ENCODE data around the gene ALS2. TPM values are rescaled to one million over a fixed set of nuclear protein-coding genes. Genes with fewer than 3 reads are reported as not detected.

ALS2 gene
- total RNA-seq, 2 experiments from 2014 or later, result 7.0 to 7.2 TPM

DNA sequence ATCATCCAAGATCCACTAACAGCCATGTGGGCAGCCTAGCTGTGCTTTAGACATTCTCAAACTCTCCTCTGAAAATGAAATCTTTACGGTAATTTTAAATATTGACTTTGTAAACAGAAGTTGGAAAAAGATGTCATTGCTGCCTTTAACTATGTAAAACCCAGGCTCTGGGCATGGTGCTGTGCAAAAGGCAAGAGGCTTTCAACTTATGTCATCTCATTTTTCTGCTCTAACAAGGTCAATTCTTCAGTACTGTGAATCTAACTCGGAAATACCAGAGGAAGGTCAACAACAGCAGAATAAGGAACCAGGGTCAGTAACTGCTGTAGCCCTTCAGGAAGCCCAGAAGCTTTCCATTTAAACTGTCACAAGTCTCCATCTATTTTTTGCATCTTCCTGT lies 45.2 kb downstream of the ALS2 start:
- POLR2A ChIA-PET, result no interaction called here
- H3K27me3 Mint-ChIP-seq, result no peaks in the 10 kb centered on the region

DNA sequence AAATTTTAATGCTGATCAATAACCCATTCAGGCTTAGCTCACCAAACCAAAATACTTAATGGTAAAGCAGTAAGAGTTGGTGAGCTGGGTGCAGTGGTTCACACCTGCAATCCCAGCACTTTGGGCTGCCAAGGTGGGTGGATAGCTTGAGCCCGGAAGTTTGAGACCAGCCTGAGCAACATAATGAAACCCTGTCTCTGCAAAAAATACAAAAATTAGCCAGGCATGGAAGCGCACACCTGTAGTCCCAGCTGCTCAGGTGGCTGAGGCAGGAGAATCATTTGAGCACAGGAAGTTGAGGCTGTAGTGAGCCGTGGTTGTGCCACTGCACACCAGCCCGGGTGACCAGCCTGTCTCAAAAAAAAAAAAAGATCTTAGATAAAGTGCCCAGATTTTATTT lies 46.6 kb downstream of the ALS2 start:
- Histone ChIP-seq H3K4me1 (ENCODE audit: insufficient read depth, low read length) (no peaks in the 10 kb centered on the region), H3K27ac (ENCODE audit: low read depth in 1 of 2, low read length in 2 of 2) (no peak overlapping the region), H3K4me3 (ENCODE audit: low read length) (no peak overlapping the region), H3K36me3 (ENCODE audit: insufficient read depth, low read length) (peaks cover 16% of the 10 kb centered on the region), H3K9me3 (ENCODE audit: control insufficient read depth in 1 of 2, insufficient read depth in 1 of 2, low read length in 2 of 2) (peaks cover 0 to 8% of the 10 kb centered on the region in 2 experiments), H3K27me3 (ENCODE audit: control insufficient read depth in 1 of 2, insufficient read depth in 2 of 2, low read length in 2 of 2) (no peaks in the 10 kb centered on the region)
- no peak overlapping the region for H3K4me3 Mint-ChIP-seq
- peaks cover 49% of the 10 kb centered on the region for H3K36me3 Mint-ChIP-seq (ENCODE audit: low read depth)
- no peak for DNase-seq
- intact Hi-C loops (cut with DNase I, micrococcal nuclease), result no loop called here
- H3K9me3 Mint-ChIP-seq, result no peaks in the 10 kb centered on the region
- no peak overlapping the region for H3K27ac Mint-ChIP-seq
- TF ChIP-seq, protein P1, sequence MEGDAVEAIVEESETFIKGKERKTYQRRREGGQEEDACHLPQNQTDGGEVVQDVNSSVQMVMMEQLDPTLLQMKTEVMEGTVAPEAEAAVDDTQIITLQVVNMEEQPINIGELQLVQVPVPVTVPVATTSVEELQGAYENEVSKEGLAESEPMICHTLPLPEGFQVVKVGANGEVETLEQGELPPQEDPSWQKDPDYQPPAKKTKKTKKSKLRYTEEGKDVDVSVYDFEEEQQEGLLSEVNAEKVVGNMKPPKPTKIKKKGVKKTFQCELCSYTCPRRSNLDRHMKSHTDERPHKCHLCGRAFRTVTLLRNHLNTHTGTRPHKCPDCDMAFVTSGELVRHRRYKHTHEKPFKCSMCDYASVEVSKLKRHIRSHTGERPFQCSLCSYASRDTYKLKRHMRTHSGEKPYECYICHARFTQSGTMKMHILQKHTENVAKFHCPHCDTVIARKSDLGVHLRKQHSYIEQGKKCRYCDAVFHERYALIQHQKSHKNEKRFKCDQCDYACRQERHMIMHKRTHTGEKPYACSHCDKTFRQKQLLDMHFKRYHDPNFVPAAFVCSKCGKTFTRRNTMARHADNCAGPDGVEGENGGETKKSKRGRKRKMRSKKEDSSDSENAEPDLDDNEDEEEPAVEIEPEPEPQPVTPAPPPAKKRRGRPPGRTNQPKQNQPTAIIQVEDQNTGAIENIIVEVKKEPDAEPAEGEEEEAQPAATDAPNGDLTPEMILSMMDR (IDR thresholded peaks at IDR 0.05), result no peak
- no peaks in the 10 kb centered on the region for H3K27me3 Mint-ChIP-seq
- no peaks in the 10 kb centered on the region for H3K4me1 Mint-ChIP-seq (ENCODE audit: low read depth)
- ChIA-PET POLR2A (interaction anchor here (0.6 to 0.7 kb wide), 2 partner anchors 37 to 204 kb away, joined by 3 to 4 read pairs; no protein-coding TSS in a partner anchor), CTCF (no interaction called here)
- ATAC-seq (ENCODE audit: poor library complexity), result no peak

More for the DNA sequence above, 45.2 kb downstream of the ALS2 start:
- no peak for DNase-seq
- Mint-ChIP-seq H3K36me3 (ENCODE audit: low read depth) (peaks cover 53% of the 10 kb centered on the region), H3K4me3 (no peak overlapping the region), H3K27ac (no peak overlapping the region), H3K9me3 (no peaks in the 10 kb centered on the region), H3K4me1 (ENCODE audit: low read depth) (no peaks in the 10 kb centered on the region)
- TF ChIP-seq, protein P1 (IDR thresholded peaks at IDR 0.05), result no peak
- Histone ChIP-seq H3K4me1 (ENCODE audit: insufficient read depth, low read length) (no peaks in the 10 kb centered on the region), H3K27ac (ENCODE audit: low read depth in 1 of 2, low read length in 2 of 2) (no peak overlapping the region), H3K27me3 (ENCODE audit: control insufficient read depth in 1 of 2, insufficient read depth in 2 of 2, low read length in 2 of 2) (no peaks in the 10 kb centered on the region), H3K9me3 (ENCODE audit: control insufficient read depth in 1 of 2, insufficient read depth in 1 of 2, low read length in 2 of 2) (peaks cover 0 to 8% of the 10 kb centered on the region in 2 experiments), H3K4me3 (ENCODE audit: low read length) (no peak overlapping the region), H3K36me3 (ENCODE audit: insufficient read depth, low read length) (peaks cover 16% of the 10 kb centered on the region)
- intact Hi-C loops (cut with DNase I, micrococcal nuclease), result no loop called here
- CTCF ChIA-PET, result no interaction called here
- ATAC-seq (ENCODE audit: poor library complexity), result no peak

DNA sequence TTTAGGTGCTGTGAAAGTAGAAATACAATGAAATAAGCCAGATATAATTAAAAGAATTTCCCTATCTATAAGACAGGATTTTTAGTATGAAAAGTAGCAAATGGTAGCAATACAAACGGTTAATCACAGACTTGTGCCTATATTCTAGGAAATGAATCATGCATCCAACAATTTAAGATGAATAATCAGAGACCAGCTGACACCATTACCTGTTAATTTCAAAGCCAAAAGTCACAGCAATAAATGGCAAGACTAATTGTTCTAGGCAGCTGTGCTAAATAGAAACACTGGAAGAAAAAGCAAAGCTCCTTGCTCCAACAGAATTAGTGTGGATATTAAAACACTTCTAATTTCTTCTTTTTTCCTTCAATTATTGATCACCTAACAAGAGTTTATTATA lies 47.2 kb downstream of the ALS2 start:
- H3K27ac ChIP-seq (ENCODE audit: low read depth in 1 of 2, low read length in 2 of 2), result no peak overlapping the region
- DNase-seq, result no peak
- H3K9me3 ChIP-seq (ENCODE audit: control insufficient read depth in 1 of 2, insufficient read depth in 1 of 2, low read length in 2 of 2), result peaks cover 0 to 8% of the 10 kb centered on the region in 2 experiments
- H3K4me1 ChIP-seq (ENCODE audit: insufficient read depth, low read length), result no peaks in the 10 kb centered on the region
- intact Hi-C loops (cut with DNase I, micrococcal nuclease), result no loop called here
- ChIA-PET CTCF (no interaction called here), POLR2A (interaction anchor here (0.7 kb wide), 1 partner anchor 11 kb away, joined by 3 read pairs; no protein-coding TSS in a partner anchor)
- no peak overlapping the region for H3K4me3 ChIP-seq (ENCODE audit: low read length)
- ATAC-seq (ENCODE audit: poor library complexity), result no peak
- no peaks in the 10 kb centered on the region for H3K4me1 Mint-ChIP-seq (ENCODE audit: low read depth)
- TF ChIP-seq, protein P1 (IDR thresholded peaks at IDR 0.05), result no peak
- H3K4me3 Mint-ChIP-seq, result no peak overlapping the region
- H3K9me3 Mint-ChIP-seq, result no peaks in the 10 kb centered on the region
- H3K36me3 ChIP-seq (ENCODE audit: insufficient read depth, low read length), result peaks cover 16% of the 10 kb centered on the region
- H3K27me3 Mint-ChIP-seq, result no peaks in the 10 kb centered on the region
- H3K36me3 Mint-ChIP-seq (ENCODE audit: low read depth), result peaks cover 47% of the 10 kb centered on the region
- H3K27me3 ChIP-seq (ENCODE audit: control insufficient read depth in 1 of 2, insufficient read depth in 2 of 2, low read length in 2 of 2), result no peaks in the 10 kb centered on the region
- no peak overlapping the region for H3K27ac Mint-ChIP-seq

Measured in CD4-positive, alpha-beta T cell (primary cell).